ENCODE data around the gene RPS6KA5.

- TF ChIP-seq POLR2A (IDR thresholded peaks at IDR 0.05): no peak
- no peak for TF ChIP-seq CTCF (IDR thresholded peaks at IDR 0.05 in 4 of 5, conservative IDR thresholded peaks at IDR 0.05 in 1 of 5)
These were observed 34.3 kb upstream of the RPS6KA5 start for GRCh38 chr14:91094772-91095171.

Data from gastrocnemius medialis (tissue), 4 donors.